LNCAP (cell line): ENCODE measurements around the gene ASB2.

Source experiments
- CTCF ChIP-seq: fragments of 450-650 bp; IDR thresholded peaks from 2 replicates; pipeline ENCODE4 v1.5.1; 2017; ENCODE audit warnings: mild to moderate bottlenecking

Gene ASB2

GRCh38 chr14:93953739-93954515, 22.4 kb downstream of the ASB2 start:
- no peak for TF ChIP-seq CTCF

- no peak for TF ChIP-seq CTCF
Observed at GRCh38 chr14:93953263-93953662, 23.1 kb downstream of the ASB2 start.

GRCh38 chr14:93952829-93953228, 23.5 kb downstream of the ASB2 start:
- no peak for TF ChIP-seq CTCF

GRCh38 chr14:93951635-93952540, 24.5 kb downstream of the ASB2 start:
- TF ChIP-seq CTCF = no peak

GRCh38 chr14:93950948-93951634, 25.3 kb downstream of the ASB2 start:
- TF ChIP-seq CTCF = no peak

- TF ChIP-seq CTCF = no peak
Observed at GRCh38 chr14:93949511-93950075, 26.8 kb downstream of the ASB2 start.

- no peak for TF ChIP-seq CTCF
Observed at GRCh38 chr14:93947282-93947681, 29.1 kb downstream of the ASB2 start.
